Esophagus (tissue), 2 donors: ENCODE measurements around the gene NLGN1. TPM values are rescaled to one million over a fixed set of nuclear protein-coding genes. Genes with fewer than 3 reads are reported as not detected.
"Not testable (repeated sequence)": the region's sequence is repeated elsewhere in the genome, so short reads cannot be mapped to it uniquely, and the experiment has no call there.

Experiments used
- H3K27ac ChIP-seq, 2 donors: one replicate each; pipeline ENCODE4 v1.5.1; 2013; ENCODE audit warnings: low read depth in 2 of 2, mild to moderate bottlenecking in 2 of 2, inconsistent platforms in 1 of 2, low read length in 1 of 2, moderate library complexity in 1 of 2
- H3K27me3 ChIP-seq, 2 donors: one replicate each; pipeline ENCODE4 v1.6.1; 2013; ENCODE audit warnings: low read length in 2 of 2, control low read depth in 1 of 2, mild to moderate bottlenecking in 1 of 2; ENCODE audit not compliant: insufficient read depth in 2 of 2, control insufficient read depth in 1 of 2
- H3K36me3 ChIP-seq, 2 donors: one replicate each; pipeline ENCODE4 v1.6.1; 2013; ENCODE audit warnings: low read length in 1 of 2; ENCODE audit not compliant: control insufficient read depth in 2 of 2, insufficient read depth in 2 of 2
- H3K4me1 ChIP-seq, 2 donors: one replicate each; pipeline ENCODE4 v1.6.1; 2013; ENCODE audit warnings: low read length in 1 of 2; ENCODE audit not compliant: control insufficient read depth in 2 of 2, insufficient read depth in 2 of 2
- H3K4me3 ChIP-seq, 2 donors: one replicate each; pipeline ENCODE4 v1.5.1; 2013; ENCODE audit warnings: low read length in 2 of 2, mild to moderate bottlenecking in 2 of 2, low read depth in 1 of 2, moderate library complexity in 1 of 2
- H3K9me3 ChIP-seq, 2 donors: one replicate each; pipeline ENCODE4 v1.6.1; 2013; ENCODE audit warnings: mild to moderate bottlenecking in 2 of 2, low read depth in 1 of 2, low read length in 1 of 2, moderate library complexity in 1 of 2; ENCODE audit not compliant: control insufficient read depth in 2 of 2, insufficient read depth in 1 of 2
- WGBS, 2 donors: extraction: QIAGEN DNeasy Blood & Tissue Kit; methylation state at CpG; one replicate each; pipeline ENCODE4 v1.1.7; 2013; 5-methylcytosine and 5-hydroxymethylcytosine counted together
- polyA plus RNA-seq, 2 donors: library from polyadenylated mRNA; stranded (reverse); fragments of 200-250 nt; gene quantifications; one replicate each; pipeline ENCODE4 v1.2.3, GENCODE V29; 2013
- donor health status: healthy with polysubstance abuse.
- donor health status: Bipolar disorder and iron deficiency.

Gene NLGN1
- polyA plus RNA-seq, 2 donors: 0.26 to 0.46 TPM

DNA sequence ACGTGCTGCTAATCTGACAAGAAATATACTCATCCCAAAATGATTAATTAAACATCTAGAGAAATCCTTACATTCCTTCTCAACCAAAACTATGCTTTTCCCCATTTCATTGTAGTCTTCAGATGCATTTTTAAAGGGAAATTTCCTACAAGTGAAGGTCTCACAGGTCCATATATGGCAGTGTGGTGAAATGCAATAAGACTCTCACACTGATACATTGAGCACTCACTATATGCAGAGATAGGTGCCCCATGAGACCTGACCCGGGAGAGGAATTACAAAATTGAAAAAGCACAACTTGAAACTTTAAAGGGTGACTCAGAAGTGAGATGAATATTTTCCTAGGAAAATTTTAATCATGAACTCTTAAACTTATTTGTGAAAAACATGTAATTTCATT lies 832.4 kb downstream of the NLGN1 start:
- no peaks in the 10 kb centered on the region for H3K9me3 ChIP-seq

DNA sequence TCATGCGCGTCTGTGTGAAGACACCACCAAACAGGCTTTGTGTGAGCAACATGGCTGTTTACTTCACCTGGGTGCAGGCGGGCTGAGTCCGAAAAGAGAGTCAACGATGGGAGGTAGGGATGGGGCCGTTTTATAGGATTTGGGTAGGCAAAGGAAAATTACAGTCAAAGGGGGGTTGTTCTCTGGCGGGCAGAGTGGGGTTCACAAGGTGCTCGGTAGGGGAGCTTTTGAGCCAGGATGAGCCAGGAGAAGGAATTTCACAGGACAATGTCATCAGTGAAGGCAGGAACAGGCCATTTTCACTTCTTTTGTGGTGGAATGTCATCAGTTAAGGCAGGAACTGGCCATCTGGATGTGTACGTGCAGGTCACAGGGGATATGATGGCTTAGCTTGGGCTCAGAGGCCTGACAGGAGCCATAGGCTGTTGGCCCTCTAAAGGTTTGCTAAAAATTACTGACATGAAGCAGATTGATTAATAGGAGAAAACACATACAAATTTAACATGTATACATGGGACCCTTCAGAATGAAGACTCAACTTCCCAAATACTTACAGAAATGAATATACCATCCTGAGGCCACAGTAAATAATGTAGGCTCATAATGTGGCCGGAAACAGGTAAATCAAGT lies 834.6 kb downstream of the NLGN1 start:
- not testable (repeated sequence) for H3K4me1 ChIP-seq, H3K4me3 ChIP-seq, H3K27me3 ChIP-seq, H3K36me3 ChIP-seq, H3K27ac ChIP-seq, H3K9me3 ChIP-seq
- WGBS, 2 donors: 88 to 91% methylated on average over 10 of the region's 10 CpGs

More for the DNA sequence above, 832.4 kb downstream of the NLGN1 start:
- Histone ChIP-seq H3K27ac (no peak overlapping the region), H3K4me3 (no peak overlapping the region), H3K4me1 (no peaks in the 10 kb centered on the region), H3K27me3 (no peaks in the 10 kb centered on the region), H3K36me3 (no peaks in the 10 kb centered on the region)
- 79 to 81% methylated on average over 2 of the region's 2 CpGs for WGBS, 2 donors

DNA sequence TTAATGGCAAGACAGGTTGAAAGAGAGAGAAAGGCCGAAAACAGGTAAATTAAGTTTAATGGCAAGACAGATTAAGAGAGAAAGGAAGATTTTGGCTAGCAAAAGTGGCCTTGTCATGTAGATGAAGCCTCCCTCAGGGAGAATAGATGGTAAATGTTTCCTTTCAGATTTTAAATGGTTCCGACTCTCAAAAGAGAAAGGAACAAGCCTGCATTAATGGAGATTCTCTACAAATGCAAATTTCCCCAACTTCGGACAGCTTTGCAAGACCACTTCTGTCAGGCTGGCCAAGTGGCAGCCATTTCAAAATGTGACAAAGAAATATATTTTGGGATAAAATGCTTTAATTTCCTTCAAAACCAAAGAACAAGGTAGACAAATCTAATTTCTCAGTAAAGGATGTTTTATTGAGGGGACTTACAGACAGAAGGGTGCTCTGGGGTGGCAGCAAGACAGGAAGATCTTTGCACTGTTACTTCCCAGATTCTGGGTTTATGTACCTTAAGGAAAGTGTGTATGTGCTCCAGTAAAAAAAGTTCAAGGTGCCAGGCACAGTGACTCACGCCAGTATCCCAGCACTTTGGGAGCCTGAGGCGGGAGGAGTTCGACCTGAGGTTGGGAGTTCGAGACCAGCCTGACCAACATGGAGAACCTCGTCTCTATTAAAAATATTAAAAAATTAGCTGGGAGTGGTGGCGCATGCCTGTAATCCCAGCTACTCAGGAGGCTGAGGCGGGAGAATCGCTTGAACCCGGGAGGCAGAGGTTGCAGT lies 835.3 kb downstream of the NLGN1 start:
- H3K27ac ChIP-seq: no peak overlapping the region
- H3K27me3 ChIP-seq: no peaks in the 10 kb centered on the region
- no peak overlapping the region for H3K4me3 ChIP-seq
- H3K4me1 ChIP-seq: no peaks in the 10 kb centered on the region
- H3K36me3 ChIP-seq: no peaks in the 10 kb centered on the region
- WGBS, 2 donors: 86 to 91% methylated on average over 12 of the region's 12 CpGs
- H3K9me3 ChIP-seq: no peaks in the 10 kb centered on the region

DNA sequence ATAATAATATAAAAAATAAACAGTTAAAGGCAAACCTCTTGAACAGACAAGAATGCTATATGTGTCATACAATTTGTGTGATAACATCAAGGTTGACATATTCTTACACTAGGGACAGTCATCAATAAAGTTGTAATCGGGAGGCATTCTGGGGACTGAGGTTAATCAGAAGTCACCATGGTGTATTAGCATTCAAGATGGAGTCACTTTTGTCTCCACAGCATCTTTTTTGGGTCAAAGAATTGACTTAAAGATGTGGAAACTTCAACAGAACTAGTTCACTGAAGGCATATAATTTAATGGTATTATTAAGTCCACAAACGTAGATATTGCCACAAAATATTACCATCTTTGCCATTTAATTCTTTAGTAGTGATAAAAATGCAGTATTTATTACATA lies 836.0 kb downstream of the NLGN1 start:
- Histone ChIP-seq H3K36me3 (no peaks in the 10 kb centered on the region), H3K4me1 (no peaks in the 10 kb centered on the region), H3K9me3 (no peaks in the 10 kb centered on the region), H3K4me3 (no peak overlapping the region), H3K27ac (no peak overlapping the region), H3K27me3 (no peaks in the 10 kb centered on the region)
- WGBS, 2 donors: 91 to 93% methylated on average over 2 of the region's 2 CpGs

DNA sequence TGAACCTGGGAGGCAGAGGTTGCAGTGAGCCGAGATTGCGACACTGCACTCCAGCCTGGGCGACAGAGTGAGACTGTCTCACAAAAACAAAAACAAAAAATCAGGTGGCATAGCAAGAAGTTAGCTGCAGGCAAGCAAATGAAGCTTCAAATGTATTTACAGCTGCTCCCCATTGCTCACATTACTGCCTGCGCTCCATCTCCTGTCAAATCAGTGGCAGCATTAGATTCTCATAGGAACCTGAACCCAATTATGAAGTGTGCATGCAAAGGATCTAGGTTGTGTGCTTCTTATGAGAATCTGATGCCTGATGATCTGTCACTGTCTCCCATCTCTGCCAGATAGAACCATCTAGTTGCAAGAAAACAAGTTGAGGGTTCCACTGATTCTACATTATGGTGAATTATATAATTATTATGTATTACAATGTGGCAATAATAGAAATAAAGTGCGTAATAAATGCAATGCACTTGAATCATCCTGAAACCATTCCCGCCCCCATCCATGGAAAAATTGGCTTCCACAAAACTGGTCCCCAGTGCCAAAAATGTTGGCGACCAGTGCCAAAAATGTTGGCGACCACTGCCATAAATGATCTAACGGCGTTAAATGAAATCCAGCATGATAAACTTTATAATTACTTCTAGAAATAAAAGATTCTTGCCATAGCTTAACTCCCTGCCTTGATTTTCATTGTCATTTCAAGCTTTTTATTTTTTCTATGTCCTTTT lies 844.9 kb downstream of the NLGN1 start:
- H3K9me3 ChIP-seq: no peaks in the 10 kb centered on the region
- H3K4me1 ChIP-seq: no peaks in the 10 kb centered on the region
- H3K27me3 ChIP-seq: no peaks in the 10 kb centered on the region
- no peaks in the 10 kb centered on the region for H3K36me3 ChIP-seq
- no peak overlapping the region for H3K4me3 ChIP-seq
- no peak overlapping the region for H3K27ac ChIP-seq
- 78% methylated on average over 10 of the region's 10 CpGs for WGBS, 2 donors

DNA sequence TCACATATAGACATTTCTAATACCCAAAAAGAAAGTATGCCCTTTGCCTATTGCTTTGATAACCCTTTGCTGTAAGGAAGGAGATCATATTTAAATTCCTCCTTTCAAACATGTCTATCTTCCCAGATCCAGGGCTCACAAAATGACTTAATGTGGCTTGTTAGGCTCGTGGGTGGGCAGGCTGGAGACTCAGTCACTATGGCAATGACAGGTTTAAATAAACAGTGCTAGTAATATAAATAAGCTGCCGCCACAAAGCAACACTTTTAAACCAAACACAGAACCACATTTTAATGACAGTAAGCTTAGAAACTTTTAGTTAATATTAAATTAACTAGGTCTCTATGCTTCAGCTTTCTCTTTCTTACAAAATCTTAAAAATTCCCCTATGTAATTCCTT lies 845.6 kb downstream of the NLGN1 start:
- WGBS, 2 donors: 29 to 34% methylated on average over 2 of the region's 2 CpGs
- no peaks in the 10 kb centered on the region for H3K9me3 ChIP-seq
- no peaks in the 10 kb centered on the region for H3K4me1 ChIP-seq
- no peaks in the 10 kb centered on the region for H3K27me3 ChIP-seq
- no peak overlapping the region for H3K4me3 ChIP-seq
- H3K36me3 ChIP-seq: no peaks in the 10 kb centered on the region
- no peak overlapping the region for H3K27ac ChIP-seq

DNA sequence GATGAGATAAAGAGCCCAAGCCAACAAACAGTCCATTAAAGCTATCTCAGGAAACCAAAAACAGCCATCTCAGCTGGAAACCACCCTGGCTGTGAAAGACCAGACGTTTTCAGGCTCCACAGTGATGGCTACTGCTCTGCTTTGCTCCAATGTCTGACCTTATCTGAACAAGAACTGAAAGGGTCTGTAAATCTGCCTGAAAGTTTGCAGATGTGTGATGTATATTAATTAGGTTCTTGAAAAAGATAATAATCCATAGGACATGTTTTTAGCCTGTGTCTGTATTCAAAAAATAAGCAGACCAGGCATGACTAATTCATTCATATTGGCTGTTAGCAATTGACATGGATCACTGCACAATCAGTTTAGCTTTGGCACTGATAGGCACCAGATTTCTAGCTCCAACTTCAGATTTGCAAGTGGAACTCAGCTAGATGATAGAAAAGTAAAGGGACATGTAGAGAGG lies 850.2 kb downstream of the NLGN1 start:
- Histone ChIP-seq H3K4me3 (no peak overlapping the region), H3K27ac (no peak overlapping the region), H3K9me3 (no peaks in the 10 kb centered on the region), H3K4me1 (no peaks in the 10 kb centered on the region), H3K36me3 (no peaks in the 10 kb centered on the region), H3K27me3 (no peaks in the 10 kb centered on the region)
- WGBS, 2 donors: 29 to 31% methylated on average over 1 of the region's 1 CpG

DNA sequence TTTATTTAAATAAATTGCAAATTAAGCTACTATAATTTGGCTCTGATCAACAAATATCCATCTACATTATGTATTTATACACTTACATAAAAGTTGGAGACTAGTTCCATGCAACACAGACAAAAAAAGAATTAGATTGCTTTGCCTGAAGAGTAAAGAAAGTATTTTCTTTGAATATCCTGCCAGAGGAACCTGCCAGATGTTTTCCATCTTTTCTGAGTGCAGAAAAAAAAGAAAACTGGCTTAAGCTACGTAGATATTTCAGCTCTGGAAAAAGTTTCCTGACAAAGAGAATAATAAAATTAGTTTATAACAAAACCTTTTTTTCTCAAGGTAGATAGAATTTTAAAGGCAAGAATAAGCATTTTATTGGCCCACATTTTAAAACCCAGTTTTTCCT lies 854.1 kb downstream of the NLGN1 start:
- 19 to 32% methylated on average over 1 of the region's 1 CpG for WGBS, 2 donors
- Histone ChIP-seq H3K36me3 (no peaks in the 10 kb centered on the region), H3K27me3 (no peaks in the 10 kb centered on the region), H3K4me1 (no peaks in the 10 kb centered on the region), H3K27ac (no peak overlapping the region), H3K9me3 (no peaks in the 10 kb centered on the region), H3K4me3 (no peak overlapping the region)

DNA sequence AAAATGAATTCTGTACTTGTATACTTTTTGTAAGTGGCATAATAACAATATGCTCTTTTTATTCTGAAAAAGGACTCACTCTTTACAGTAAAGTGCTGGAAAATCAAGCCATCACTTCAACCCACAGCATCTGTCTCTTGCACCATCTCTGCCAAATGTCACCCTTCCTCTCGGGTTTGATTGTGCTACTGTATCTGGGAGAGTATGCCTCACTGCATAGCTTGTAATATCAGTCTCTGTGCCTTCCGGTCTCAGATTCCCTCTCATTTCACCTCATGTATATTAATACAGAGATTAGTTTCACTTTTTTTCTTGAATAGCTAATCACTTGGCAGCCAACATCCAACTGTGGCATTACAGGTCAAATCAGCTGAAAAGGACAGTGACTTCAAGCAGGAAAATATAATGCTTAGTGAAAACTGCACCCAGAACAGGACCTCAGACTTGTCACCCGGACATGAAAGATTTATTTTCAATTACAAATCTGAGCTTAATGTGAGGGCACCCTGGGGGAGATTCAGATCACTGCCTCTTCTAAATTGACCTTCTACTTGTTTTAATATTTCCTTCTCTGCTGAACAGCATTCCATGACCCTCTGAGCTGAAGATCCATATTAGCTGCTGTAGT lies 855.8 kb downstream of the NLGN1 start:
- Histone ChIP-seq H3K27ac (no peak overlapping the region), H3K4me3 (no peak overlapping the region), H3K36me3 (no peaks in the 10 kb centered on the region), H3K27me3 (no peaks in the 10 kb centered on the region), H3K4me1 (no peaks in the 10 kb centered on the region), H3K9me3 (no peaks in the 10 kb centered on the region)
- WGBS, 2 donors: 60 to 68% methylated on average over 3 of the region's 3 CpGs
